ENCODE data around the gene C3orf18. TPM values are rescaled to one million over a fixed set of nuclear protein-coding genes. Genes with fewer than 3 reads are reported as not detected.

The C3orf18 gene
- total RNA-seq, 2 donors from 2014 or later = 5.1 to 6.2 TPM

Other genes with a start within 250 kb of the C3orf18 start
- gene HYAL2, start 245.0 kb downstream of the C3orf18 start, total RNA-seq = 10 to 100 TPM in 1 of 2 donors, 1 to 10 TPM in 1; 5.6 to 11.1 TPM
- gene TUSC2, start 239.5 kb downstream of the C3orf18 start, total RNA-seq = 10 to 100 TPM; 26.9 to 31.9 TPM
- gene RASSF1, start 226.9 kb downstream of the C3orf18 start, total RNA-seq = 10 to 100 TPM; 48.2 to 65.4 TPM
- 1 to 10 TPM in 1 of 2 donors, under 1 TPM in 1; 0.95 to 1.4 TPM for gene ZMYND10, start 222.0 kb downstream of the C3orf18 start, total RNA-seq
- gene NPRL2, start 217.0 kb downstream of the C3orf18 start, total RNA-seq = 10 to 100 TPM; 42.3 to 44.6 TPM
- 10 to 100 TPM; 36.9 to 38.2 TPM for gene CYB561D2, start 216.9 kb downstream of the C3orf18 start, total RNA-seq
- gene TMEM115, start 208.2 kb downstream of the C3orf18 start, total RNA-seq = 10 to 100 TPM; 29.6 to 32.8 TPM
- gene CACNA2D2, start 64.1 kb downstream of the C3orf18 start, total RNA-seq = 1 to 10 TPM; 1.6 to 1.7 TPM
- 10 to 100 TPM; 31.5 to 48.4 TPM for gene HEMK1, start 1.8 kb upstream of the C3orf18 start, total RNA-seq
- gene CISH, start 44.0 kb upstream of the C3orf18 start, total RNA-seq = 100 to 1,000 TPM; 146 to 151 TPM
- 100 to 1,000 TPM in 1 of 2 donors, 10 to 100 TPM in 1; 84.8 to 106 TPM for gene MAPKAPK3, start 49.4 kb upstream of the C3orf18 start, total RNA-seq
- gene DOCK3, start 107.2 kb upstream of the C3orf18 start, total RNA-seq = 1 to 10 TPM; 1.3 to 4.5 TPM

All from natural killer cell treated with Interleukin-12 subunit alpha and Interleukin-12 subunit beta and Interleukin-15 and Interleukin-18, amount 100 ng/mL, for 72 hours (primary cell).